ENCODE data around the gene OXSR1. TPM values are rescaled to one million over a fixed set of nuclear protein-coding genes. Genes with fewer than 3 reads are reported as not detected.

Gene OXSR1
- total RNA-seq, 1 experiment from 2014 or later = 35.1 TPM

- Histone ChIP-seq H3K79me2 (ENCODE audit: insufficient read depth, low read length) (no peaks in the 10 kb centered on the region), H3K36me3 (ENCODE audit: control insufficient read depth in 1 of 2, insufficient read depth in 2 of 2, low read length in 2 of 2) (no peaks in the 10 kb centered on the region), H3K4me1 (ENCODE audit: control insufficient read depth in 1 of 2, insufficient read depth in 2 of 2, low read length in 2 of 2) (no peaks in the 10 kb centered on the region), H3K9me3 (ENCODE audit: control insufficient read depth in 1 of 2, insufficient read depth in 1 of 2, low read depth in 1 of 2, low read length in 2 of 2) (no peaks in the 10 kb centered on the region), H3K27me3 (ENCODE audit: insufficient read depth, low read length) (no peaks in the 10 kb centered on the region), H2AFZ (ENCODE audit: low read depth, low read length, poor library complexity, severe bottlenecking) (no peak overlapping the region), H4K20me1 (ENCODE audit: insufficient read depth) (no peaks in the 10 kb centered on the region), H3K4me2 (ENCODE audit: low read length) (no peak overlapping the region), H3K4me3 (replicated peaks in 1 of 2; ENCODE audit: low read depth in 1 of 2, low read length in 2 of 2) (no peak overlapping the region), H3K9me2 (ENCODE audit: insufficient read depth) (no peaks in the 10 kb centered on the region), H3K9ac (ENCODE audit: low read length) (no peak overlapping the region), H3K27ac (ENCODE audit: low read depth, low read length) (no peak overlapping the region)
- CTCF ChIA-PET = interaction anchor here (1.0 to 2.3 kb wide), 11 partner anchors 9 to 323 kb away, joined by 3 to 11 read pairs (median 4); no protein-coding TSS in a partner anchor
- DNase-seq (ENCODE audit: low read depth, low spot score) (no peak), ATAC-seq (no peak)
- POLR2A ChIA-PET = no interaction called here
- TF ChIP-seq REST (IDR thresholded peaks at IDR 0.05; ENCODE audit: low read depth) = no peak
- TF ChIP-seq, protein P1, sequence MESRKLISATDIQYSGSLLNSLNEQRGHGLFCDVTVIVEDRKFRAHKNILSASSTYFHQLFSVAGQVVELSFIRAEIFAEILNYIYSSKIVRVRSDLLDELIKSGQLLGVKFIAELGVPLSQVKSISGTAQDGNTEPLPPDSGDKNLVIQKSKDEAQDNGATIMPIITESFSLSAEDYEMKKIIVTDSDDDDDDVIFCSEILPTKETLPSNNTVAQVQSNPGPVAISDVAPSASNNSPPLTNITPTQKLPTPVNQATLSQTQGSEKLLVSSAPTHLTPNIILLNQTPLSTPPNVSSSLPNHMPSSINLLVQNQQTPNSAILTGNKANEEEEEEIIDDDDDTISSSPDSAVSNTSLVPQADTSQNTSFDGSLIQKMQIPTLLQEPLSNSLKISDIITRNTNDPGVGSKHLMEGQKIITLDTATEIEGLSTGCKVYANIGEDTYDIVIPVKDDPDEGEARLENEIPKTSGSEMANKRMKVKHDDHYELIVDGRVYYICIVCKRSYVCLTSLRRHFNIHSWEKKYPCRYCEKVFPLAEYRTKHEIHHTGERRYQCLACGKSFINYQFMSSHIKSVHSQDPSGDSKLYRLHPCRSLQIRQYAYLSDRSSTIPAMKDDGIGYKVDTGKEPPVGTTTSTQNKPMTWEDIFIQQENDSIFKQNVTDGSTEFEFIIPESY (IDR thresholded peaks at IDR 0.05; ENCODE audit: extremely low read depth, insufficient replicate concordance, low read length) = no peak
- TF ChIP-seq SIN3A (IDR thresholded peaks at IDR 0.05; ENCODE audit: low read depth) = no peak
- no peak for TF ChIP-seq TCF7L2 (IDR thresholded peaks at IDR 0.05; ENCODE audit: borderline replicate concordance, extremely low read depth, insufficient read depth, insufficient read length)
- RAD21 ChIA-PET (ENCODE audit: low non-redundant PET in 1 of 2, low total read pairs in 2 of 2, uncharacterized antibody in 2 of 2, unreplicated experiment in 2 of 2) = no interaction called here
- intact Hi-C loops (cut with micrococcal nuclease) = no loop called here
- no TSS peak for BruUV-seq (replicated peaks)
Observed at GRCh38 chr3:38297537-38297936, 132.2 kb downstream of the OXSR1 start.

All from HCT116 (cell line).